DMS79 (cell line): ENCODE measurements around the gene GRIPAP1.

Experiments
- DNase-seq: peaks from one replicate; lab custom pipeline; 2025; lab: John Stamatoyannopoulos, UW

Gene GRIPAP1

GRCh38 chrX:48958635-48959094, 43.4 kb downstream of the GRIPAP1 start:
- no peak for DNase-seq

- DNase-seq, result peak; percentile 91
Measured at GRCh38 chrX:48957827-48958634, 44.0 kb downstream of the GRIPAP1 start.

GRCh38 chrX:48957477-48957826, 44.6 kb downstream of the GRIPAP1 start, which contains the start of gene OTUD5:
Gene OTUD5, minus strand, starts transcription at chrX:48957607. Its CDS starts 37 bp downstream, at chrX:48957570.
- DNase-seq, result peak; percentile 51

- DNase-seq, result no peak
Measured at GRCh38 chrX:48956728-48957414, 45.2 kb downstream of the GRIPAP1 start.

- DNase-seq, result no peak
Measured at GRCh38 chrX:48948589-48948988, 53.5 kb downstream of the GRIPAP1 start.

DNA sequence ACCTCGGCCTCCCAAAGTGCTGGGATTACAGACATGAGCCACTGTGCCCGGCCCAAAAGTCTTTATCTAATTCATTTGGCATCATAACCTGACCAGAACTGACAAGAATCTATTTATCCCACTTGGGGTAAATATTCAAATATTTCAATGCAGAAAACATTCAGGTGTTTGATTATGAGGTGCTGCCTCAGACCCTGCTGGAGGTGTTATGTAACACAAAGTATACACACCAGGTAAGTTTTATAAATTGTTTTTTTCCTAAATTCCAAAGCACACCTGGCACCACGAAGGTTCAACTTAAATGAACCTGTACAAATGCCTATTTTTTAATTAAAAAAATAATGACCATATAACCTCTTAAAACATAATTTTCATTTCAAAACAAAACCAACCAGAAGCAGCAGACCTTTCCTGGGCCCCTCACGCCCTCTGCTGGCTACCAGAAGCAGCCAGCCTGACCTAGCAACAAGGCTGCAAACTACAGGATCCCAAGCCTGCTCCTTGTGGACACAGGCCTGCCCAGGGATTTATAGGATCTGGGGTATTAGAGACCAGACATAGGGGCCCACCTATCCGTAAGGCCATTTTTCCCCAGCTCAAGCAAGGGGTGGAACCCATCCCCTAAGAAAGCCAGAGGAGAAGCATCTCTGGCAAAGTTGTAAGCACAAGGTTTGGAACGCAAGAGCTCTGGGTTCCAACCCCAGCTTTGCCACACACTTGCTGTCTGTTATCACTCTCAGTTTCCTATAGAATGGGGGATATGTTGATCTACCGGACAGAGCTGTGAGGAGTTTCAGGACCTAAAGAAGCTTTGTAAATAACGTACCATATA, 56.3 kb downstream of the GRIPAP1 start:
- DNase-seq, result no peak

GRCh38 chrX:48942895-48943294, 59.2 kb downstream of the GRIPAP1 start:
- DNase-seq, result no peak

DNA sequence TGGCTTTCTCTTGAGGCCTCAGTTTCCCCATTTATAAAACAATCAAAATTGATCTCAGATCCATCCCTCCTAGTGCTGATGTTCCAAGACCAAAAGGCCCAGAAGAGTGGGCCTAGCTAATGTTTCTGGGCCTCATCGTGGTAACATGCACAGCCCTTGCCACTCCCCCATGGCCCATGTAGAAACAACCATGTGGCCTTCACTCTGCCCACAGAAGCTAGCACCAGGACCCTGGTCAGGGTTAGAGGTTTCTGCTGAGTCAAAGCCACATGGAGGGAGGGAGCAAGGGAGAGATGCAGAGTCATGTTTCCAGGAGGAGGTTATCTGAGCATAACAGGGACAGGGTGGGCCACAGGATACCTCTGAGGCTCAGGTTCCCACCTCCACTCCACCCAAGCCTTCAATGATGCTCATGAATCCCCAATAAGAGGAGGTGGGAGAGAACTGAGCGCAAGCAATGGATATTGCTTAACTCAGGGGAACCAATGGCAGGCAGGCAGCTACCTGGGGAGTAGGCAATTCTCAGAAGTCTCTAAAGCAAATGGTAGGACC, 61.6 kb downstream of the GRIPAP1 start:
- no peak for DNase-seq

DNA sequence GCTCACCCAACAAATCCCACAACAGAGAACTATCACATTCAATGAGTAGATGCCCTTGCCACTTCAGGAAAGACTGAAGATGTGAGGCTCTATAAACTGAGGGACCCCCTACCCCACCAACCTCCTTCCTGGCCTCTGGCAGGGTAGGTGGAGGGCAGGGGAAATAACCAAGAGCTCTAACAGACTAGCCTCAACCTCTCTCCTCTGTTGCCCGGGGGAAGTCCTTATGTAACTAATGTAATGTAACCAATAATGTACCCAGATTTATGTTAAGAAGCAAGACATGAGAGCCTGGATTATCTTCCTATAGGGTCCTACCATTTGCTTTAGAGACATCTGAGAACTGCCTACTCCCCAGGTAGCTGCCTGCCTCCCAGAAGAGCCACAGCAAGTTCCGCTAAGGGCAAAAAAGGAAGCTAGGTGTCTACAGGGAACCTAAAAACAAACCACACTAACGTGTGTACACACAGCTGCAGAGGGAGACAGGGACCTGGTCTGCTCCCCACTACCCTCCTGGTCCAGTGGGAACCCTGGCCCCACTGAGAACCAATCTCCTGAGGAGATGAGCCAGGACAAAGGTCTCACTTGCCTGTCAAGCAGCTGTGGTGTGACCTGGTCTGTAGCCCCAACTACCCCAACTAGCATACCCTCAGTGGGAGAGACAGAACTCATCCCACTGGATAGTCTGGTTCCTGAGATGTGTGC, 62.4 kb downstream of the GRIPAP1 start:
- no peak for DNase-seq

DNA sequence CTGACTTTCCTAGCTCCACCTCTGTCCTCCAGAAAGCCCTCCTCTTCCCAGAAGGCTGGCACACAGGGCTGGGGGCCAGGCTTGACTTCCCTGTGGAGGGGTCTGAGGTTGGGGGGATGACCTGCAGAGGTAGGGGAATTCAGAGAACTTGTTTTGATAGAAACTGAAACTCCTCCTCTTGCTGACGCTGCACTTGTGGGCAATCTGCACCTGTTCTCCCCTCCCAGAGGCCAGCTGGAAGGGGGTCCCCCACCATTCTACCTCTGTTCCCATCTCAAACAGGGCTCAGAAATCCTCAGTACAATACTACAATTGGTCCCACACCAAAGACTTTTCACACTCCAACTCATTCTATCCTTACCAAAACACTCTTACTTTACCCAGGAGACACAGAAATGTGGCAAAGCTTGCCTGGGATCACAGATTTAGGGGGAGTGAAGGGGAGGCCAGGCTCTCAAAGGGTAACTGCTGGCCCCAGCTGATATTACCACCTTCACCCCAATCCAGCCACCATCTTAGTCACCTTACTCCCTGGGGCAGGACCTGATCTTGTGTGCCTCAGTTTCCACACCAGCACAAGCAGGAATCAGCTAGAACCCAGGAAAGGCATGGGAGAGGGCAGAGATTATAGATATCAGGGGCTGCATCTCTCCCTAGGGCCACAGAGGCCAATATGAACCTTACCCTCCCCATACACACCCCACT, 63.2 kb downstream of the GRIPAP1 start:
- DNase-seq, result no peak

DNA sequence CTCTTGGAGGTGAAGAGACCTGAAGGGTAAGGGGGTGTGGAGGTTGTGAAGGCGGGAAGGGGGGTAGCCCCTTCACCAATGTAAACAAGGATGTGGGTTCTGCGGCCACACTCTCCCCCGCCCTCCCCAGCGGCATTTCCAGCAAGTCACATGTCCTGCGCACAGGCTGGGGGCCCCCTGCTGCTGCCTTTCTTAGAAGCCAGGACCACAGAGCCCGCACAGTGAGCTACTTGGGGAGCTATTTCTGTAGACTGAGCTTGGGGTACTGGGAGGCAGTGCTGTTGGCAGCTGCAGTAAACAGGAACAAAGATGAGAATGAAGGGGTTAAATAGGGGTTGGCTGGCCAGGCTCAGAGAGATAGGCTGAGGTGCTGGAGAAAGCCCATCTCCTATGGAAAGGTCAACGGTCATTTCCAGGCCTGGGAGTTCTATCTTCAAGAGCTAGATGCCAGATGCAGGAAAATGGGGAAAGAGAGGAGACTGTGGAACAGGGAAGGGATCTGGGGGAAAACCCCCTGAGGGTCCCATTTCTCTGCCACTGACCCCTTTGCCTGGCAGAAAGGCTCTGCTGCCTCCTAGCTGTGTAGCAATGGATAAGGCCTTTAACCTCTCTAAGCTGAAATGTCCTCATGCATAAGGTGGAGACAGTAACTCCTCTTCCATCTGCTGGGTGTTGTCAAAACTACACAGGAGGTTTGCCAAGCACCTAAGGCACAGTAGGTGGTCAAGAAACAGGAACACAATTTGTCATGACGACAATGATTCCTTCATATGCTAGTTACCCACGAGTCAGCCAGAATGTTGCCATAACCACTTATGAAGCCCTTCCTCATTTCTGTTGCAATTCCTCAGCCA, 64.8 kb downstream of the GRIPAP1 start:
- no peak for DNase-seq

GRCh38 chrX:48936429-48937053, 65.5 kb downstream of the GRIPAP1 start:
- no peak for DNase-seq

DNA sequence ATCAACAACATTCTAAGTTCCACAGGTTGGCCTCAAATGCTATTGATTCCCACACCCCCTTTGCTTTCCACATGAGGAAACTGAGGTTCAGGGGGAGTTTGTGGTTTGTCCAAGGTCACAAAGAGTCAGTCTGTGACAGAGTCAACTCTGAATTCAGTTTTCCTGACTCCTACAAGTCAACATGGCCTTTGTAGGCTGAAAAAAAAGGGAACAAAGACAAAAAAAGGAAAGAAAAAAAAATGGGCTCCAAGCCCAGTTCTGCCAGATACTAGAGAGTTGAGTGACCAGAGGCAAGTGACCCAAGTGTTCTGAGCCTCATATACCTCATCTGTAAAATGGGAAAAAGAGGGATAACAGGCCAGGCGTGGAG, 66.8 kb downstream of the GRIPAP1 start:
- no peak for DNase-seq

GRCh38 chrX:48934581-48935300, 67.3 kb downstream of the GRIPAP1 start:
- no peak for DNase-seq

DNA sequence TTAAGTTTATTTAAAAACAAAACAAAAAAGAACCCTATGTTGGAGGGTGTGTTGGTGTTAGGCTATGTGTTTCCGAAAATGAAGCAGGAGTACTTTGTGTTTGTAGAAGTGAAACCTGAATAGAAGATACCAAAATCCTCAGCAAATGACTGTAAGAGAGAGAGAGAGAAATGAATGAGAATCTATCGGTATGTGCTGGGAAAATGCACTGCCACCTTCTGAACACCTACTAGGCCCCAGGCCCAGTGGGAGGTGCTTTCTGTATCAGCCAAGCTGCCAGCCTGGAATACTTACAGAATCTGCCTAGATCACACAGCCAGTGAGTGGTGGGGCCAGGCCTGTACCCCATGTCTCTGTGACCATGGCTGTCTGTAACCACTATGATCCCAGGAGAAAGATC, 68.3 kb downstream of the GRIPAP1 start:
- DNase-seq, result no peak

GRCh38 chrX:48927736-48928382, 74.2 kb downstream of the GRIPAP1 start:
- DNase-seq, result no peak

DNA sequence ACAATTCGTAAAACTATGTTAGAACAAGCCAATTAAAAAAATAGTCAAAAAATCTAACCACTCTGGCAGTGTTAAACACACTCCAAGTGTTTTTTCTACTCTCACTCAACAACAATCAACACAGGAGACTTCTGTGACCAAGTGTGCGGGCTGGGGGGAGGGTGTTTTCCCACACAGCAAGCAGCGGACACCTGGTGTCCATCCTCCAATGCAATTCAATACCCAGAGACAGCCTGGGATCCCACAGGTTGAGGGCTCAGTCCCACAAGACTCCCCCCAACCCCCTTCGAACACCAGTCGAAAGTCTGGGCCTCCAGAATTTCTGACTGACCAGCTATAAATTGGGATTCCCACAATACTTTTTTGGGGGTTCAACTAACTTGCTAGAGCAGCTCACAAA, 74.9 kb downstream of the GRIPAP1 start:
- DNase-seq, result no peak

- no peak for DNase-seq
Measured at GRCh38 chrX:48924270-48924669, 77.8 kb downstream of the GRIPAP1 start.
